Ishikawa (cell line): ENCODE results near the gene RAB7B.

Experiments
- CEBPB ChIP-seq: IDR thresholded peaks from 2 replicates; pipeline ENCODE4 v1.6.1; 2012
- CREB1 ChIP-seq: IDR thresholded peaks from 2 replicates; pipeline ENCODE4 v1.6.1; 2012; ENCODE audit warnings: low read depth
- EGR1 ChIP-seq: IDR thresholded peaks from 2 replicates; pipeline ENCODE4 v1.6.1; 2012
- EP300 ChIP-seq: IDR thresholded peaks from 2 replicates; pipeline ENCODE4 v1.6.1; 2012; ENCODE audit warnings: borderline replicate concordance
- FOXM1 ChIP-seq: IDR thresholded peaks from 2 replicates; pipeline ENCODE4 v1.6.1; 2012; ENCODE audit warnings: low read depth, borderline replicate concordance
- NFIC ChIP-seq: IDR thresholded peaks from 2 replicates; pipeline ENCODE4 v1.6.1; 2012
- RAD21 ChIP-seq: IDR thresholded peaks from 2 replicates; pipeline ENCODE4 v1.6.1; 2012; ENCODE audit warnings: low read depth
- TAF1 ChIP-seq: IDR thresholded peaks from 2 replicates; pipeline ENCODE4 v1.6.1; 2012; ENCODE audit warnings: low read depth, mild to moderate bottlenecking
- TCF12 ChIP-seq: IDR thresholded peaks from 2 replicates; pipeline ENCODE4 v1.6.1; 2012; ENCODE audit warnings: low read depth
- TEAD4 ChIP-seq: IDR thresholded peaks from 2 replicates; pipeline ENCODE4 v1.6.1; 2012
- YY1 ChIP-seq: IDR thresholded peaks from 2 replicates; pipeline ENCODE4 v1.6.1; 2012; ENCODE audit warnings: low read depth
- ZBTB7A ChIP-seq: IDR thresholded peaks from 2 replicates; pipeline ENCODE4 v1.6.1; 2012; ENCODE audit warnings: low read depth
- TF ChIP-seq, protein P1 (sequence below): IDR thresholded peaks from 2 replicates; pipeline ENCODE4 v1.6.1; 2012
- TF ChIP-seq, protein P2 (sequence below): IDR thresholded peaks from 2 replicates; pipeline ENCODE4 v1.6.1; 2012; ENCODE audit warnings: low read depth, mild to moderate bottlenecking
- TF ChIP-seq, protein P3 (sequence below): IDR thresholded peaks from 2 replicates; pipeline ENCODE4 v1.6.1; 2012

Gene RAB7B

DNA sequence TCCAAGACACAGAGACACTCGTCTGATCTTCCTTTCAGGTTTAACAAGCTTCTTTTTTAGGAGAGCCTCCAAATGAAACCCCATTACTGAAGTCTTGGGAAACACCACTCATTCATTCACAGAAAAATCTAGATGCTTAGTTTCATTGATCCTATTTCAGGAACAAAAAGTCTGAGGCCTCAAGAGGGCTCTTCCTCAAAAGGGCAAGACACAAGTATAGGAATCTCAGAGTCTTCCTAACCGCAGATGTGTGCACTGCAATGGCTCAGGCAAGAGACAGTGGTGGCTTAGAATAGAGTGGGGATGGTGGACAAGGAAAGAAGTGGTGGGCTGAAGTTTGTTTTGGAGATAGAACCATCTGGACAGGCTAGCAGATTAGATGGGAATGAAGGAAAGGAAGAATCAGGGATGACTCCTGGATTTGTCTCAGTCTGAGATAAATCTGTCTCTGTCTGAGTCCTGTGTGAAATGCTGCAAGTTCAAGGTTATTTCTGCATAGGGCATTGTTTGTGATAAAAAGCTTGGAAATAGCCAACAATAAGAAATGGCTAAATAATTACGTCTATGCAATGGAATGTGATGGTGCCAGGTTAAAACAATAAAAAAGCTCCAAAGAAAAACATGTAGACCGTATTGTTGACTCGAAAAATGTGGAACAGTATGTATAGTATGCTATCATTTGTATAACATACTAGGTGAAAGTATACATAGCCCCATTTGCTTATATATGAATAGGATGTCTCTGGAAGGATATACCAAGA lies 29.4 kb upstream of the RAB7B start:
- TF ChIP-seq EP300: no peak
- no peak for TF ChIP-seq FOXM1
- no peak for TF ChIP-seq RAD21
- 0 out of 2 replicates have a peak, but pooled peaks have one; percentile 43 for TF ChIP-seq TEAD4

DNA sequence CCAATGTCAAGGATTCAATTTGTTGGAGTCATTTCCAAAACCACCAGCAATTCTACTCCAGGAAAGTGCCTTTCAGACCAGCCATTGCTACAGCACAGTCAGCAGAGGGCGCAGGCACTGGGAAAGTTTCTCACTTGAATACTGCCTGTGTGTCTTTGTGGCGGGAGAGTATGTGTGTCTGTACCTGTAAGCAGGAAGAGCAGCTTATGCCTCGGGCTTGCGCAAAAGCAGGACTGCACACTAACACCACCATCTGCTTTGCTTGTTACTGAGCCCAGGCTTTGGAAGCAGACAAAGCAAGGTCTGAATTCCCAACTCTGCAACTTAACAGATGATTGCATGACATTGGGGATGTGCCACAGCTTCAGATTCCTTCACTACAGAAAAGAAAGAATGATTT lies 27.5 kb upstream of the RAB7B start:
- TF ChIP-seq YY1: peak; percentile 72
- TF ChIP-seq, protein P1, sequence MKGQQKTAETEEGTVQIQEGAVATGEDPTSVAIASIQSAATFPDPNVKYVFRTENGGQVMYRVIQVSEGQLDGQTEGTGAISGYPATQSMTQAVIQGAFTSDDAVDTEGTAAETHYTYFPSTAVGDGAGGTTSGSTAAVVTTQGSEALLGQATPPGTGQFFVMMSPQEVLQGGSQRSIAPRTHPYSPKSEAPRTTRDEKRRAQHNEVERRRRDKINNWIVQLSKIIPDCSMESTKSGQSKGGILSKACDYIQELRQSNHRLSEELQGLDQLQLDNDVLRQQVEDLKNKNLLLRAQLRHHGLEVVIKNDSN: no peak
- TF ChIP-seq EP300: peak; percentile 25; the same call in 1 of the 2 replicates
- TF ChIP-seq, protein P2, sequence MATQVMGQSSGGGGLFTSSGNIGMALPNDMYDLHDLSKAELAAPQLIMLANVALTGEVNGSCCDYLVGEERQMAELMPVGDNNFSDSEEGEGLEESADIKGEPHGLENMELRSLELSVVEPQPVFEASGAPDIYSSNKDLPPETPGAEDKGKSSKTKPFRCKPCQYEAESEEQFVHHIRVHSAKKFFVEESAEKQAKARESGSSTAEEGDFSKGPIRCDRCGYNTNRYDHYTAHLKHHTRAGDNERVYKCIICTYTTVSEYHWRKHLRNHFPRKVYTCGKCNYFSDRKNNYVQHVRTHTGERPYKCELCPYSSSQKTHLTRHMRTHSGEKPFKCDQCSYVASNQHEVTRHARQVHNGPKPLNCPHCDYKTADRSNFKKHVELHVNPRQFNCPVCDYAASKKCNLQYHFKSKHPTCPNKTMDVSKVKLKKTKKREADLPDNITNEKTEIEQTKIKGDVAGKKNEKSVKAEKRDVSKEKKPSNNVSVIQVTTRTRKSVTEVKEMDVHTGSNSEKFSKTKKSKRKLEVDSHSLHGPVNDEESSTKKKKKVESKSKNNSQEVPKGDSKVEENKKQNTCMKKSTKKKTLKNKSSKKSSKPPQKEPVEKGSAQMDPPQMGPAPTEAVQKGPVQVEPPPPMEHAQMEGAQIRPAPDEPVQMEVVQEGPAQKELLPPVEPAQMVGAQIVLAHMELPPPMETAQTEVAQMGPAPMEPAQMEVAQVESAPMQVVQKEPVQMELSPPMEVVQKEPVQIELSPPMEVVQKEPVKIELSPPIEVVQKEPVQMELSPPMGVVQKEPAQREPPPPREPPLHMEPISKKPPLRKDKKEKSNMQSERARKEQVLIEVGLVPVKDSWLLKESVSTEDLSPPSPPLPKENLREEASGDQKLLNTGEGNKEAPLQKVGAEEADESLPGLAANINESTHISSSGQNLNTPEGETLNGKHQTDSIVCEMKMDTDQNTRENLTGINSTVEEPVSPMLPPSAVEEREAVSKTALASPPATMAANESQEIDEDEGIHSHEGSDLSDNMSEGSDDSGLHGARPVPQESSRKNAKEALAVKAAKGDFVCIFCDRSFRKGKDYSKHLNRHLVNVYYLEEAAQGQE: no peak
- TF ChIP-seq TCF12: peak; percentile 16; the same call in 1 of the 2 replicates
- TF ChIP-seq TEAD4: peak; percentile 43; the same call in 1 of the 2 replicates
- TF ChIP-seq RAD21: peak; percentile 86
- TF ChIP-seq ZBTB7A: no peak
- peak; percentile 81 for TF ChIP-seq CEBPB
- no peak for TF ChIP-seq TAF1
- TF ChIP-seq EGR1: no peak
- 0 out of 2 replicates have a peak, but pooled peaks have one; percentile 10 for TF ChIP-seq NFIC
- TF ChIP-seq, protein P3, sequence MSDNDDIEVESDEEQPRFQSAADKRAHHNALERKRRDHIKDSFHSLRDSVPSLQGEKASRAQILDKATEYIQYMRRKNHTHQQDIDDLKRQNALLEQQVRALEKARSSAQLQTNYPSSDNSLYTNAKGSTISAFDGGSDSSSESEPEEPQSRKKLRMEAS: peak; percentile 80
- 0 out of 2 replicates have a peak, but pooled peaks have one; percentile 22 for TF ChIP-seq FOXM1
- no peak for TF ChIP-seq CREB1

DNA sequence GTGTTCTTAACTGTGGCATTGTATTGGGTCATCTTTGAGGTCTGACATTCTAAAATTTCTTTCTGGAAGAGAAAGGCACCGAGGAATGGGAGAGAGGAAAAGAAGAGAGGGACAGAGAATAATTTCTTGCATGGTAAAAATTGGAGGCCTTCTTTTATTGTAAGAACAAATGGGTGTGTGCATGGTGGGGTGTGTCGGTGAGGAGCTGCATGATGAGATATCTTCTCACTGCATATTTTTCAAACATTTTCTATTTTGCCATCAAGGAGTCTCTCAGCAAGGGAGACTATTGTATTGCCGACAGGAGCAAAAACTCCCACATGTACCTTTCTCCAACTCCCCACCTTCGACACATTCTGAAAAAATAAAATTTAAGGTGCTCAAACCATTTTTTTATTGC lies 27.0 kb upstream of the RAB7B start:
- TF ChIP-seq, protein P1: no peak
- no peak for TF ChIP-seq CREB1
- TF ChIP-seq ZBTB7A: no peak
- TF ChIP-seq NFIC: no peak
- TF ChIP-seq, protein P3: no peak

DNA sequence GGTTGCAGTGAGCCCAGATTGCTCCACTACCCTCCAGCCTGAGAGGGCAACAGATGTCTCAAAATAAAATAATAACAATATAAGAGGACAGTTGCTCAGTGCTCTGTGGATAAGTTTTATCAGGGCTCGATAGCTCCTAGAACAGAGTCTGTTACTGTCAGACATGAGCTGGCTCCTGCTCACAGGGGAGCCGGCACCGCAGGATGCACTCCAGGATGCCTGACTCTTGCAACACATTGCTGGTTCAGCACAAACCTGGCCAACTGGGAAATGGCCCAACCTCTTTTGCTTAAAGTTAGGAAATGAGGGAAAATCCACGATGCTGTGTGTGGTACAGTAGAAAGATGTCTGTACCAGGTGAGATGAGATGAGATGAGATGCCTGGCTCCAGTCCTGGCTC lies 26.3 kb upstream of the RAB7B start:
- TF ChIP-seq EGR1: no peak
- TF ChIP-seq TEAD4: no peak
- peak; percentile 97 for TF ChIP-seq CEBPB
- TF ChIP-seq, protein P3: no peak
- 0 out of 2 replicates have a peak, but pooled peaks have one; percentile 35 for TF ChIP-seq TCF12
- peak; percentile 39; the same call in 1 of the 2 replicates for TF ChIP-seq NFIC
- TF ChIP-seq RAD21: no peak

DNA sequence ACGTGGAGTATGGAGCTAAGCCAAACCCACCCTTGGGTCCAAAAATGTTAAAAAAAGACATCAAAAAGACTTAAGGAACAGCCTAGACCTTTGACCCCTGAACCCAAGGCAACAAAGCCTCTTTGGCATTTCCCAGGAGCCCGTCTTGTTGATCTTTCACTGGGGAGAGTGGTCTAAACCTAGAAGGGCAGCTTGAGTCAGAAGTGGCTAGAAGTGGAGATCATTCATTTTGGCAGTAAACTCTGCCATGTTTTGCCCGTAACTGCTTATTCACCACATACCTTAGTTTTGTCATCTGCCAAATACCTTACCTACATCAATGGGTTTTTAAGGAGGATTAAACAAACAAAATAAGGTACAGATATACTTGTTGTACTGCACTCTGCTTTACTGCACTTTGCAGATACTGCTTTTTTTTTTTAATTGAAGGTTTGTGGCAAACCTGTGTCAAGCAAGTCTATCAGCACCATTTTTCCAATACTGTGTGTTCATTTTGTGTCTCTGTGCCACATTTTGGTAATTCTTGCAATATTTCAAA lies 22.2 kb upstream of the RAB7B start:
- TF ChIP-seq TAF1 (no peak), CREB1 (no peak), CEBPB (no peak), RAD21 (no peak), EP300 (no peak), EGR1 (no peak), TEAD4 (no peak), ZBTB7A (no peak), FOXM1 (no peak), NFIC (no peak)
- TF ChIP-seq, protein P2: no peak
- TF ChIP-seq, protein P3: no peak
- TF ChIP-seq, protein P1: no peak
